Endothelial cell of umbilical vein (primary cell): ENCODE measurements around the gene PAK6. TPM values are rescaled to one million over a fixed set of nuclear protein-coding genes. Genes with fewer than 3 reads are reported as not detected.

ENCODE experiments used
- BruUV-seq: library from RNA; stranded (reverse); fragments of 400-500 nt; replicated peaks from 2 replicates; lab custom pipeline; 2021; lab: Mats Ljungman, UMichigan
- CTCF ChIA-PET: fragments of 300-600, 350-600 bp; sonication (Branson Sonifier 250); formaldehyde crosslinking; loops from one replicate; lab custom pipeline; 2021; ENCODE audit warnings: antibody characterized with exemption, inconsistent platforms; lab: Charles Lee
- POLR2A ChIA-PET: fragments of 300-600, 350-600 bp; sonication (Branson Sonifier 250); formaldehyde crosslinking; loops from one replicate; lab custom pipeline; 2021; ENCODE audit warnings: antibody characterized with exemption, inconsistent platforms; lab: Charles Lee
- DNase-seq: peaks from one replicate; pipeline ENCODE4 v3.0.0-alpha.2; 2011; ENCODE audit warnings: low read depth, low spot score
- FAIRE-seq: peaks from 2 replicates; lab custom pipeline; 2011; peaks lifted over from hg19 to GRCh38; lab: Jason Lieb, UNC
- H2AFZ ChIP-seq: 2 replicates; pipeline ENCODE4 v1.6.0; 2012; ENCODE audit warnings: low read depth, low read length, control low read depth, inconsistent platforms
- H3K27ac ChIP-seq: 2 replicates; pipeline ENCODE4 v1.5.1; 2011; ENCODE audit warnings: low read depth, mild to moderate bottlenecking, control low read depth, low read length, moderate library complexity; ENCODE audit not compliant: insufficient read depth
- H3K27me3 ChIP-seq, 2 experiments: 2 replicates each; pipeline versions ENCODE4 v1.6.0 to v1.6.1; 2011; ENCODE audit warnings: low read length in 2 of 2, mixed read lengths in 1 of 2; ENCODE audit not compliant: control insufficient read depth in 2 of 2, insufficient read depth in 2 of 2
- H3K36me3 ChIP-seq, 2 experiments: 2 replicates in 1 of 2; 3 replicates in 1 of 2; pipeline ENCODE4 v1.5.1; 2011; ENCODE audit warnings: low read length in 2 of 2, mild to moderate bottlenecking in 1 of 2, moderate library complexity in 1 of 2; ENCODE audit not compliant: control insufficient read depth in 2 of 2, insufficient read depth in 2 of 2; ENCODE audit errors: extremely low read depth in 1 of 2
- H3K4me1 ChIP-seq: 3 replicates; pipeline ENCODE4 v1.5.1; 2011; ENCODE audit warnings: mild to moderate bottlenecking, low read length; ENCODE audit not compliant: control insufficient read depth, insufficient read depth; ENCODE audit errors: extremely low read depth
- H3K4me2 ChIP-seq: 2 replicates; pipeline ENCODE4 v1.6.1; 2011; ENCODE audit warnings: low read length, control low read depth, mixed read lengths; ENCODE audit not compliant: insufficient read depth
- H3K4me3 ChIP-seq, 3 experiments: fragments of 200-600 bp in 1 of 3; sonication (generic), shearing (Covaris generic) in 1 of 3; replicated peaks in 1 of 3; 2 replicates each; pipeline ENCODE4 v1.5.1; 2011 to 2016; ENCODE audit warnings: control low read depth in 3 of 3, low read length in 3 of 3, mild to moderate bottlenecking in 2 of 3, inconsistent platforms in 1 of 3, low read depth in 1 of 3, moderate library complexity in 1 of 3; ENCODE audit not compliant: insufficient read depth in 1 of 3
- H3K79me2 ChIP-seq: 2 replicates; pipeline ENCODE4 v1.6.0; 2012; ENCODE audit warnings: low read length, inconsistent platforms; ENCODE audit not compliant: control insufficient read depth, insufficient read depth
- H3K9ac ChIP-seq: replicated peaks from 2 replicates; pipeline ENCODE3; 2011; ENCODE audit warnings: low read length, control low read depth; ENCODE audit not compliant: insufficient read depth; ENCODE audit errors: extremely low read depth
- H3K9me1 ChIP-seq: replicated peaks from 3 replicates; pipeline ENCODE4 v1.6.0; 2011; ENCODE audit warnings: mild to moderate bottlenecking, low read length; ENCODE audit not compliant: control insufficient read depth, insufficient read depth; ENCODE audit errors: extremely low read depth
- H3K9me3 ChIP-seq: replicated peaks from 2 replicates; pipeline ENCODE4 v1.5.1; 2012; ENCODE audit warnings: low read length, inconsistent platforms; ENCODE audit not compliant: control insufficient read depth, insufficient read depth
- H4K20me1 ChIP-seq: replicated peaks from 2 replicates; pipeline ENCODE3; 2011; ENCODE audit warnings: mild to moderate bottlenecking, low read length; ENCODE audit not compliant: control insufficient read depth, insufficient read depth; ENCODE audit errors: extremely low read depth
- CTCF ChIP-seq, 2 donors: IDR thresholded peaks; 1 replicate in 1 of 2; 2 replicates in 1 of 2; pipeline ENCODE4 v1.5.1; 2011; ENCODE audit warnings: low read length in 2 of 2, mild to moderate bottlenecking in 2 of 2, moderate library complexity in 2 of 2, control low read depth in 1 of 2, inconsistent platforms in 1 of 2, low read depth in 1 of 2; ENCODE audit not compliant: insufficient read depth in 1 of 2; ENCODE audit errors: extremely low read depth in 1 of 2
- EZH2 ChIP-seq: IDR thresholded peaks from 2 replicates; pipeline ENCODE4 v1.6.1; 2012; ENCODE audit warnings: borderline replicate concordance, low read depth, mild to moderate bottlenecking, moderate library complexity, low read length, inconsistent platforms; ENCODE audit not compliant: severe bottlenecking
- FOS ChIP-seq: IDR thresholded peaks from 2 replicates; pipeline ENCODE4 v1.6.1; 2011; ENCODE audit warnings: mild to moderate bottlenecking, low read length, moderate library complexity, borderline replicate concordance; ENCODE audit not compliant: insufficient read depth
- GATA2 ChIP-seq: IDR thresholded peaks from 2 replicates; pipeline ENCODE4 v1.7.0; 2011; ENCODE audit warnings: low read depth, mild to moderate bottlenecking, moderate library complexity, mixed read lengths, low read length; ENCODE audit not compliant: insufficient read length, insufficient read depth
- JUN ChIP-seq: IDR thresholded peaks from 2 replicates; pipeline ENCODE4 v1.6.1; 2011; ENCODE audit warnings: borderline replicate concordance, low read depth; ENCODE audit not compliant: insufficient read length, insufficient read depth
- MAX ChIP-seq: IDR thresholded peaks from 2 replicates; pipeline ENCODE4 v1.6.1; 2011; ENCODE audit not compliant: insufficient read depth, insufficient read length
- MYC ChIP-seq: IDR thresholded peaks from one replicate; pipeline ENCODE4 v1.6.1; 2011; ENCODE audit warnings: mild to moderate bottlenecking, low read depth, low read length
- POLR2A ChIP-seq: IDR thresholded peaks from 2 replicates; pipeline ENCODE4 v1.6.1; 2012; ENCODE audit warnings: low read depth, mild to moderate bottlenecking, control low read depth, low read length
- POLR2AphosphoS5 ChIP-seq: IDR thresholded peaks from 2 replicates; pipeline ENCODE4 v1.6.1; 2012; ENCODE audit warnings: low read depth, mild to moderate bottlenecking, control low read depth, low read length, moderate library complexity; ENCODE audit not compliant: insufficient read depth
- dilution Hi-C: fragments of 300-500 bp; cut with MboI; formaldehyde crosslinking; loops from one replicate; pipeline ENCODE4 v1.15.0; 2019; ENCODE audit warnings: low sequenced_read_pairs; ENCODE audit not compliant: extremely low pct_ligation_motif_present
- intact Hi-C: fragments of 100-400 bp; cut with micrococcal nuclease; formaldehyde crosslinking; loops from one replicate; pipeline ENCODE4 v1.10.0; 2022
- polyA plus RNA-seq, 4 experiments: library from polyadenylated mRNA; depleted of rRNA in 3 of 4; stranded (reverse) in 3 of 4; unstranded in 1 of 4; fragments of >200 nt; gene quantifications; 2 replicates each; pipeline versions ENCODE4 v1.2.1 to v1.2.3, GENCODE V29; 2011 to 2012; ENCODE audit warnings: missing spikeins in 1 of 4
- total RNA-seq: library from RNA; stranded (reverse); gene quantifications from 2 replicates; pipeline ENCODE4 v1.2.3, GENCODE V29; 2021

The PAK6 gene
- total and polyA plus RNA-seq, 2 donors (not counting 3 experiments of a cell fraction or from before 2014, with no cell fraction given): not detected

DNA sequence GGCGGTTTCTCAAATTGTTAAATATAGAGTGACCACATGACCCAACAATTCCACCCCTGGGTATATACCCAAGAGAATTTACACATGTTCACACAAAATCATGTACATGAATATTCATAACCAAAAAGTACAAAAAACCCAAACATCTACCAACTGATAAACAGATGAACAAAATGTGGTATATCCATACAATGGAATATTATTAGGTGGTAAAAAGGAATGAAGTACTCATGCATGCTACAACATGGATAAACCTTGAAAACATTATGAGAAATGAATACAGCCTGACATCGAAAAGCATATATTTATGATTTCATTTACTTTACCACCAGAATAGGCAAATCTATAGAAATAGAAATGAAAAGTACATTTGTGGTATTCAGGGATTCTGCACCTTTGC, 61.5 kb downstream of the PAK6 start:
- intact Hi-C loops: no loop called here
- H4K20me1 ChIP-seq: no peaks in the 10 kb centered on the region
- CTCF ChIA-PET: interaction anchor here (1.1 to 3.9 kb wide), 4 partner anchors 9 to 25 kb away, joined by 3 to 32 read pairs (median 15); no protein-coding TSS in a partner anchor

More for the DNA sequence above, 61.5 kb downstream of the PAK6 start:
- POLR2A ChIA-PET: no interaction called here
- no TSS peak for BruUV-seq
- Histone ChIP-seq H2AFZ (no peak overlapping the region), H3K4me2 (no peak overlapping the region), H3K36me3 (no peaks in the 10 kb centered on the region), H3K9me1 (no peaks in the 10 kb centered on the region), H3K9ac (no peak overlapping the region), H3K4me1 (no peaks in the 10 kb centered on the region), H3K27ac (no peak overlapping the region), H3K9me3 (no peaks in the 10 kb centered on the region), H3K79me2 (no peaks in the 10 kb centered on the region), H3K27me3 (peaks cover 9 to 11% of the 10 kb centered on the region in 2 experiments), H3K4me3 (no peak overlapping the region)
- FAIRE-seq: no peak
- no peak for DNase-seq
- dilution Hi-C loops: no loop called here
- TF ChIP-seq POLR2AphosphoS5 (no peak), EZH2 (no peak), JUN (no peak), MYC (no peak), POLR2A (no peak), MAX (no peak), CTCF (IDR thresholded peaks at IDR 0.05; ENCODE audit: extremely low read depth in 1 of 2, insufficient read depth in 1 of 2, low read depth in 1 of 2, low read length in 2 of 2) (no peak), GATA2 (no peak), FOS (no peak)
